ENCODE results near the gene RPRD1A.
A peak's percentile ranks its signal among the peaks of the same experiment; 100 is the strongest.

The RPRD1A gene

GRCh38 chr18:35982409-35983114 lies 84.8 kb downstream of the RPRD1A start:
- TF ChIP-seq, protein P1, sequence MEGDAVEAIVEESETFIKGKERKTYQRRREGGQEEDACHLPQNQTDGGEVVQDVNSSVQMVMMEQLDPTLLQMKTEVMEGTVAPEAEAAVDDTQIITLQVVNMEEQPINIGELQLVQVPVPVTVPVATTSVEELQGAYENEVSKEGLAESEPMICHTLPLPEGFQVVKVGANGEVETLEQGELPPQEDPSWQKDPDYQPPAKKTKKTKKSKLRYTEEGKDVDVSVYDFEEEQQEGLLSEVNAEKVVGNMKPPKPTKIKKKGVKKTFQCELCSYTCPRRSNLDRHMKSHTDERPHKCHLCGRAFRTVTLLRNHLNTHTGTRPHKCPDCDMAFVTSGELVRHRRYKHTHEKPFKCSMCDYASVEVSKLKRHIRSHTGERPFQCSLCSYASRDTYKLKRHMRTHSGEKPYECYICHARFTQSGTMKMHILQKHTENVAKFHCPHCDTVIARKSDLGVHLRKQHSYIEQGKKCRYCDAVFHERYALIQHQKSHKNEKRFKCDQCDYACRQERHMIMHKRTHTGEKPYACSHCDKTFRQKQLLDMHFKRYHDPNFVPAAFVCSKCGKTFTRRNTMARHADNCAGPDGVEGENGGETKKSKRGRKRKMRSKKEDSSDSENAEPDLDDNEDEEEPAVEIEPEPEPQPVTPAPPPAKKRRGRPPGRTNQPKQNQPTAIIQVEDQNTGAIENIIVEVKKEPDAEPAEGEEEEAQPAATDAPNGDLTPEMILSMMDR (IDR thresholded peaks at IDR 0.05; ENCODE audit: low read depth, low read length): no peak
- TF ChIP-seq POLR2A (IDR thresholded peaks at IDR 0.05; ENCODE audit: extremely low read depth, insufficient read length) (no peak), MYC (IDR thresholded peaks at IDR 0.05; ENCODE audit: low read depth, low read length) (no peak)
- TF ChIP-seq, protein P2, sequence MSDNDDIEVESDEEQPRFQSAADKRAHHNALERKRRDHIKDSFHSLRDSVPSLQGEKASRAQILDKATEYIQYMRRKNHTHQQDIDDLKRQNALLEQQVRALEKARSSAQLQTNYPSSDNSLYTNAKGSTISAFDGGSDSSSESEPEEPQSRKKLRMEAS (IDR thresholded peaks at IDR 0.05; ENCODE audit: low read depth, low read length): no peak
- DNase-seq (ENCODE audit: low read depth): no peak
- H3K4me3 ChIP-seq (ENCODE audit: low read depth, low read length): no peak overlapping the region

DNA sequence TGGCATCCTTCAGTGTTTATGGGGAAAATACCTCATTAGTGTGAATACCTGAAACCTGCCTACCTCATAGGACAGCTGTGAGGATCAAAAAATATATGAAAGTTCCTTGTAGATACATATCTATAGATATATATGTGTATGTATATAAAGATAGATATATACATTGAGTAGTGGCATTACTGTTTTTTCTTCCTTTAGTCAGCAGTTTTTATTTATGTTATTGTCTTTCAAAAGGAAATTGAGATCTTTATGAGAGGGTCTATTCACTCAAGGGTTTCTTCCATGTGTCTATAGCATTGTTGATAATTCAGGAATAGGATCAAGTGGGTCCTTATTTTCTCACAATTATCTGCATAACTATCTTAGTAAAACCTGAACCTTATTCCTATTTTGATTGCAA lies 88.2 kb downstream of the RPRD1A start:
- H3K4me3 ChIP-seq (ENCODE audit: low read depth, low read length): no peak overlapping the region
- DNase-seq (ENCODE audit: low read depth): no peak
- TF ChIP-seq, protein P2 (IDR thresholded peaks at IDR 0.05; ENCODE audit: low read depth, low read length): no peak
- TF ChIP-seq, protein P1 (IDR thresholded peaks at IDR 0.05; ENCODE audit: low read depth, low read length): no peak
- no peak for TF ChIP-seq POLR2A (IDR thresholded peaks at IDR 0.05; ENCODE audit: extremely low read depth, insufficient read length)
- TF ChIP-seq MYC (IDR thresholded peaks at IDR 0.05; ENCODE audit: low read depth, low read length): no peak

- no peak for TF ChIP-seq POLR2A (IDR thresholded peaks at IDR 0.05; ENCODE audit: extremely low read depth, insufficient read length)
- TF ChIP-seq, protein P1 (IDR thresholded peaks at IDR 0.05; ENCODE audit: low read depth, low read length): no peak
- TF ChIP-seq, protein P2 (IDR thresholded peaks at IDR 0.05; ENCODE audit: low read depth, low read length): no peak
- TF ChIP-seq MYC (IDR thresholded peaks at IDR 0.05; ENCODE audit: low read depth, low read length): no peak
- peak overlapping the region; percentile 79 for H3K4me3 ChIP-seq (ENCODE audit: low read depth, low read length)
- no peak for DNase-seq (ENCODE audit: low read depth)
These were observed 93.2 kb downstream of the RPRD1A start for GRCh38 chr18:35974181-35974580.

DNA sequence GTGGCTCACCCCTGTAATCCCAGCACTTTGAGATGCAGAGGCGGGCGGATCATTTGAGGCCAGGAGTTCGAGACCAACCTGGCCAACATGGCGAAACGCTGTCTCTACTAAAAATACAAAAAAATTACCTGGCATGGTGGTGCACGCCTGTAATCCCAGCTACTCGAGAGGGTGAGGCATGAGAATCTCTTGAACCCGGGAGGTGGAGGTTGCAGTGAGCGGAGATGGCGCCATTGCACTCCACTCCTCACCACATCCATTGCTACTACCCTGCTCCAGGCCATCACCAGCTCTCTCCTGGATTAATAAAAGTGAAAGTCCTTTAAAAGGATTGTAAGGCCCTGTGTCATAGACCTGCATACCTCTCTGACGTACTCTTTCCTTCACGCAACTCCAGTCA lies 93.7 kb downstream of the RPRD1A start:
- DNase-seq (ENCODE audit: low read depth): no peak
- H3K4me3 ChIP-seq (ENCODE audit: low read depth, low read length): peak overlapping the region; percentile 79
- TF ChIP-seq MYC (IDR thresholded peaks at IDR 0.05; ENCODE audit: low read depth, low read length): no peak
- TF ChIP-seq, protein P1 (IDR thresholded peaks at IDR 0.05; ENCODE audit: low read depth, low read length): no peak
- no peak for TF ChIP-seq POLR2A (IDR thresholded peaks at IDR 0.05; ENCODE audit: extremely low read depth, insufficient read length)
- TF ChIP-seq, protein P2 (IDR thresholded peaks at IDR 0.05; ENCODE audit: low read depth, low read length): no peak

DNA sequence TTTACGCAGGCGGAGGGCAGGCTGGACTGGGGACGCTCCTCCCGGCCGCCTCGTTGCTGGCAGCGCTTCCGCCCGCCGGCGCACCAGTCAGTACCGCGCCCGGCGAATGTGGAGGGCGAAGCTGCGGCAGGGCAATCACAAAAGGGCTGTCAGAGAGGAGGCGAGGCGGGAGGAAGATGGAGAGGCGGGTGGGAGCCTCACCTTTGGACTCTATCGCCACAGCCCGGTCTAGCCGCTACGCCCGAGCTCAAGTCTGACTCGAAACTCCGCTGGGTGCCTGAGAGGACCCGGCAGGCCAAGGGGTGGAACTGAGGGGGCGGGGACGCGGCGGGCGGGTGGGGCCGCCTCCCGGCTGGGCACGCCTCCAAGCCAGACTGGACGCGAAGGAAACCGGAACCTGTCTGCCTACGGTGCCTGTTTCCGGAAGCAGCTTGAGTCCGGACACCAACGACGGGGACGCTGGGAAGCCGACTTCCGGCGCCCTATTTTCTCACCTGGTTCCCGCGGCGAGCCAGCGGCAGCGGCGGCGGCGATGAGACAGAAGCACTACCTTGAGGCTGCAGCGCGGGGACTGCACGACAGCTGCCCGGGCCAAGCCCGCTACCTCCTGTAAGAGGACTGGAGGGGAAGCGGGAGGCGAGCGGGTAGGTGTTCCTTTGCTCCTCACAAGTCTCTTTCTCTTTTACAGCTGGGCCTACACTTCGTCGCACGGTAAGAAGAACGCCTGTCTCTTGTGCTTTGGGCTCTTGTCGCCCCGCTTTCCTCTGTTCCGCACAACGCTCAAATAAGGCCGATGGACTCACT lies 95.0 kb downstream of the RPRD1A start, which contains the start of gene RMP24:
Gene RMP24, plus strand, starts transcription at position 483 of the 804 bp plus-strand sequence.
- peak; percentile 61; the same call in 1 of the 2 replicates for TF ChIP-seq MYC (IDR thresholded peaks at IDR 0.05; ENCODE audit: low read depth, low read length)
- TF ChIP-seq, protein P1 (IDR thresholded peaks at IDR 0.05; ENCODE audit: low read depth, low read length): no peak
- TF ChIP-seq POLR2A (IDR thresholded peaks at IDR 0.05; ENCODE audit: extremely low read depth, insufficient read length): peak; percentile 59
- TF ChIP-seq, protein P2 (IDR thresholded peaks at IDR 0.05; ENCODE audit: low read depth, low read length): 0 out of 2 replicates have a peak, but pooled peaks have one; percentile 33
- peak; percentile 96 for DNase-seq (ENCODE audit: low read depth)
- peak within 1 kb of the TSS; percentile 93 for H3K4me3 ChIP-seq (ENCODE audit: low read depth, low read length)

Measured in NB4 (cell line).